NCI-H510A treated with DMSO at 0.1 percent for 48 hours (cell line): ENCODE data around the gene BLOC1S4.
"Not testable (repeated sequence)": the region's sequence is repeated elsewhere in the genome, so short reads cannot be mapped to it uniquely, and the experiment has no call there.

ENCODE experiments used
- DNase-seq: peaks from one replicate; lab custom pipeline; 2025; lab: John Stamatoyannopoulos, UW

The BLOC1S4 gene

GRCh38 chr4:6718932-6719610, 3.1 kb downstream of the BLOC1S4 start:
- DNase-seq = no peak

DNA sequence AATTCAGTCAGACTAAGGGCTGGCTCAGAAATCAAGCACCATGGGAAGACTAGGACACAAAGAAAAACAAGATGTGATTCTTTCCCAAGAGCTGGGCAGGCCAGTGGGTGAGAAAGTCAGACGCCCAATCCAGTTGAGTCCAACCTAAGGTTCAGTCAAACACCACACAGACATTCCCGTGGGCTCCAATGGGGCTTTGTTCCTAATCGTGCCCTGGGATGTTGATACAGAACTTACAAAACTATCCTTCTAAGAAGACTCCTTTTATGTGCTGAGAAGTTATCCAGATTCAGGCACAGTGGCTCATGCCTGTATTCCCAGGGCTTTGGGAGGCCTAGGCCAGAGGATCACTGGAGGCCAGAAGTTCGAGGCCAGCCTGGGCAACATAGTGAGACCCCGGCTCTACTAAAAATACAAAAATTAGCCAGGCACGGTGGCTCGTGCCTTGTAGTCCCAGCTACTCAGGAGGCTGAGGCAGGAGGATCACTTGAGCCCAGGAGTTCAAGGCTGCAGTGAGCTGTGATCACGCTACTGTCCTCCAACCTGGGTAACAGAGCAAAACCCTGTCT, 3.7 kb downstream of the BLOC1S4 start:
- no peak for DNase-seq

- DNase-seq = peak; percentile 37
Observed at GRCh38 chr4:6720202-6720699, 4.3 kb downstream of the BLOC1S4 start.

DNA sequence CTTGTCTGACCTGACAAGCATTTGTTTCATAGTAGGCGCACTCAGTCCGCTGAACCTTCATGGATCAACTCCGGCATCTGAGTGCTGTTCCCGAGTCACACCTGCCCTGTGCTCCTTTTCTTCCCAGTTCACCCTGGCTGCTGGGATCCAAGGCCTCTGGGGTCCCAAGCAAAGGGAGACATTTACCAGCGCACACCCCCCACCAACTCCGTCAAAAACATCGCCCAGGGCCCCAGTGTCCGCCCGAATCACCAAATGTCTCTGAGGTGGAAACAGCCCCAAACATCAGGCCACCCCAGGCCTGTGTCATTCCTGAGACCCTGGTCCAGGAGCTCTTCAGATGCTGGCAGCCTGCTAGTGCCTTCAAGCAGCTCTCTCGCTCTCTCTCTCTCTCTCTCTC, 5.1 kb downstream of the BLOC1S4 start:
- DNase-seq = no peak

GRCh38 chr4:6722891-6723290, 6.9 kb downstream of the BLOC1S4 start:
- no peak for DNase-seq

DNA sequence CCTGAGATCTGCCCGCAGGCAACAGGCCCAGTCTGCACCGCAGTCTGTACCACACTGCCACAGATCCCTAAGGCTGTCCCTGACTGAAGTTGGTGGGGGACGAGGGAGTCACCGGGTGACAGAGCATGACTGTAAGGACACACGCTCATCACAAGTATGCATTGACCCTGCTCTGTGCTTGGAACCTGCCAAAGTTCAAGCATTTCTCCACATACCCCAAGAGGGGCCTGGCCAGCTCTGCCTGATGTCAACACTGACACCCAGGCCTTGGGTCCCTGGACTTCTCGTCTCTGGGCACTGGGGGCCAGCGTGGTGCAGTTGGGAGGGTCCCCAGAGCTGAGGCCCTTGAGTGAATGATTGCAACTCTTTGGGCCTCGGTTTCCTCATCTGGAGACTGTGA, 7.9 kb downstream of the BLOC1S4 start:
- DNase-seq = no peak

- DNase-seq = no peak
Observed at GRCh38 chr4:6724421-6725111, 8.6 kb downstream of the BLOC1S4 start.

- not testable (repeated sequence) for DNase-seq
Observed at GRCh38 chr4:6725427-6725961, 9.5 kb downstream of the BLOC1S4 start.

DNA sequence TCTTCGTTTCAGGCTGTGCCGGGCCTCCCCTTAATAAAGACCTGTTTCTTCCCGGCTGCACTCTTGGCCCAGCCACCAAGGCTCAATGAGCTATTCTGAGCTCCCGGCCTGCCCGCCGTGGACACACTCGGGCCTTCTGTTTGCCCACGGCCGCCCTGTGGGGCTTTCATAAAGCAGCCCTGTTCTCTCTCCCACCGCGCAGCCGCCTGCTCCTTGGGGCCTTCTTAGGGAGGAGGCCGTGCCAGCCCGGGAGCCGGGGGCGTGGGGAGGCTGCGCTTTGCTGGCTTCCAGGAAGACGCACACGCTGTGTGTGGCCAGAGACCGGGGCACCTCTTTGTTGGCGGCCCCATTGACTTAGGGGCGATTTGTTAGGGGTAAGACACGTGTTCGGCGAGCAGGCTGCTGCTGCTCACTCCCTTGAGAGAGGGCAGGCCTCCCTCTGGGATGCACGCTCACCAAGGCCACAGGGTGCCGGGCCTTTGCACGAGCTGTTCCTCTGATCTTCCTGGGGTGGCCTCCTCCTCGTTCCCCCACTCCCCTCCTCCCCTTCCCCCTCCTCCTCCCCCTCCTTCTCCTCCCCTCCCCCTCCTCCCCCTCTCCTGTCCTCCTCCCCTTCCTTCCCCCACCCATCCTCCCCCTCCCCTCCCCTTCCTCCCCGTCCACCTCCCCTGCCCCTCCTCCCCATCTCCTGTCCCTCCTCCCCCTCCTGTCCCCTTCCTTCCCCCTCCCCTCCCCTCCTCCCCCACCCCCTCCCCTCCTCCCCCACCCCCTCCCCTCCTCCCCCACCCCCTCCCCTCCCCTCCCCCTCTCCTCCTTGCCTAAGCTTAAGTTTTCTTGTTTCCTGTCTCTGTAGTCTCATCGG, 11.3 kb downstream of the BLOC1S4 start:
- DNase-seq = no peak

DNA sequence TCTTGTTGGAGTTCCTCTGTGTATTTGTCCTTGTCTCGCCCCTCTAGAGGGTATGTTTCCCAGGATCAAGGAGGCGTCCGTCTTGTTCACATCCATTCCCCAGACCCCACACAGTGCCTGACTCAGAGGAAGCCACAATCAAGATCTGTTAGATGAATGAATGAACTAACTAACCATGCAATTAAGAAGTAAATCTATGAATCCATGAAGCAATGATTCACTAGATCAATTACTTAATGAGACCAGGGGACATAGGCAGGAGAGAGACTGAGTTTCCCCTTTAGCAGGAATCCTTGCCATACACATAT, 11.9 kb downstream of the BLOC1S4 start:
- DNase-seq = no peak

- DNase-seq = no peak
Observed at GRCh38 chr4:6728320-6729029, 12.5 kb downstream of the BLOC1S4 start.

- DNase-seq = no peak
Observed at GRCh38 chr4:6730603-6731317, 14.8 kb downstream of the BLOC1S4 start.

GRCh38 chr4:6731318-6731675, 15.3 kb downstream of the BLOC1S4 start:
- DNase-seq = no peak

- no peak for DNase-seq
Observed at GRCh38 chr4:6731780-6732179, 15.8 kb downstream of the BLOC1S4 start.

DNA sequence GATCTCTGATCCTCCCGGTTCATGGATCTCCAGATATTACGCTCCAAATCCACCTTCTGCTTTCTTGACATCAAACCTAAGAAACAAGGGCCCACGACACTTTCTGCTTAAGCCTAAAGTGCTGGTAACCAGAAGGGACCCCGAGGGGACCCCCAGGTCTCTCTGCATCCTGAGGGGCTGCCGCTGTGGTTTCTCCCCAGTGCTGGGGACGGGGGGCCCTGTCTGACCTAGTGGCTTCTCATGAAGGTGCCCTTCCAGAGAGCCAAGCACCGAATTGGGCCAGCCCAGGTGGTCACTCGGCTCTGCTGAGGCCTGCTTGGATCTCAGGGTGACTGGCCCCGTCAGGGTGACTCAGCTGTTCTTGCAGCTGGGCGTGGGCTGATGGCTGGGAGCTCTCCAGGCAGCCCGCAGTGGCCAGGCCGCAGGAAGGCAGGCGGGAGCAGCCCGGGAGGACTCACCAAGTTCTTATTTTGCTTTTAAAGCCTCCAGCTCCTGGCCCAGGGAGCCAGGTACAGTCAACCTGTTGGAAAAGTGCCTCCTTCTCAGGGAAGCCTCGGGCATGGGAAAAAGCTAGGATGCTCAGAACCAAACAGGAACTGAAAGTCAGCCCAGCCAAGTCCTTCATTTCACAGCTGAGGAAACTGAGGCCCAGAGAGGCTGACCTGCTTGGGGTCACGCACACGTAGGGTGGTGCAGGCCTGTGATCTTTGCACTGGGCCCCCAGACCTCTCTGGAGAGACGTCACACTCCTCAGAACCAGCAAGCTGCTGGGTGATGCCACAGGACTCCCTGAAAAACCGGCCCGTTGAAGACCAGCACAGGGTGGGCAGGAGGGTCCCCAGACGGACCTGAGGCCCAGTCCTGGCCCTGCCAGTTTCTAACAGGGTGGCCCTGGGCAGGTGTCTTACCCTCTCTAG, 16.7 kb downstream of the BLOC1S4 start:
- no peak for DNase-seq

GRCh38 chr4:6733358-6734164, 17.6 kb downstream of the BLOC1S4 start:
- DNase-seq = no peak

- DNase-seq = no peak
Observed at GRCh38 chr4:6734165-6734786, 18.3 kb downstream of the BLOC1S4 start.

GRCh38 chr4:6739920-6740319, 23.9 kb downstream of the BLOC1S4 start:
- no peak for DNase-seq

DNA sequence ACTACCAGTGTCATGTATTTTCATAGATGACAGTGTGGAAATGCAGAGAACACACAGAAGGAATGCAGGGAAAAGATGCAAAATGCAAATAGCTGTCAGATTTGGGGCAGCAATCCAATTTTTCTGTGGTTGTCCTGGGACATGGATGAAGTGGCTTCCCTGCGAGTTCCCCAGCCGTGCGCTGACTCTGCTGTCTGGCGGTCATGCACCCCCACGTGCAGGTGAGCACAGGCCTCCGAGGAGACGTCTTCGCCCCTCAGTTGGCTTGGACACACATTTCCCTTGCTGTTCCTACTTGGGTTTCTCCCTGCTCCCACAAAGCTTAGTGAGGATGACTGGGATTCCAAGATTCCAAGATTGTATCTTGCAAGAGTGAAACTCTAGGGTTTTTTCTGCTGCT, 24.4 kb downstream of the BLOC1S4 start:
- DNase-seq = no peak
